ENCODE measurements around the gene EPAS1. TPM values are rescaled to one million over a fixed set of nuclear protein-coding genes. Genes with fewer than 3 reads are reported as not detected.

The EPAS1 gene
- polyA plus RNA-seq, 3 donors: 46.9 to 61.4 (median 57.9) TPM

DNA sequence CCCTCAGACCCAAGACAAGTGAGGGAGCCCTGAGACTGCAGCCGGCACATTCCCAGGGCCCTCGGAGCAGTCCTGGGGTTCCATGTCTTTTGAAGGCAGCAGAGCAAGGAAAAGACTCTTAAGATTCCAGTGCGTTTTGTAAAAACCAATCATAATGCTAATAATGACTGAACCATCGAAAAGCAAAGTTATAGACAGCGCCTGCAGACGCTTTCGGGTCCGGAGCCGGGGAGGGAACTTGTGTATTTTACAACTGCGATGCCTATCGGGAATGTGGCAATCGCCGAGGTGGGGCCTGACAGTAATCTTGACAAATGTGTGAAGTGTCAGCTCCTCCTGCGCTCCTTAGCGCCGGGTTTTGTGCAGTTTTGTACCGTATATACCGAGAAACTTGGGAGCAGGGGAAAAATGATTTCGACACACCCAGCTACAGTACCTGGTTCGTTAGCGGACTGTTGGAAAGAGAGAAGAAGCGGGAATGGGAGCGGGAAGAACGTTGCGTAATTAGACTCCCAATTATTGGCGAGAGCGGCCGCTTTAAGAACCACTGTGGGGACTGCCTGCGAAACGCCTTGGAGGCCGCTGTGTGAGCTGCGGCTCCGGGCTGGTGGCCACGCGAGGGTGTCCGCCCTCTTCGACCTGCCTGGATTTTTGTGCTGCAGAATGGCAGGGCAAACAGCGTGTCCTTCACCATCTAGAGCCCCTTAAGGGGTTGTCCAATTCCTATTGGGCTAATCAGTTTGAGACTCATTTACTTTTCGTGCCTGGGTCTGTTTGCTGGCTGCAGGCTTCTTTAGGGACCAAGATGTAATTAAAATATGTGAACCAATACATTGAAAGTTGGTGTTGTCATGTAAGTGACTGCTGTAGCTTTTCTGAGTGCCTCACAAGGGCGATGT is 2.4 kb downstream of the EPAS1 start:
- no peak for DNase-seq (ENCODE audit: low read depth in 3 of 3, low spot score in 2 of 3)

DNA sequence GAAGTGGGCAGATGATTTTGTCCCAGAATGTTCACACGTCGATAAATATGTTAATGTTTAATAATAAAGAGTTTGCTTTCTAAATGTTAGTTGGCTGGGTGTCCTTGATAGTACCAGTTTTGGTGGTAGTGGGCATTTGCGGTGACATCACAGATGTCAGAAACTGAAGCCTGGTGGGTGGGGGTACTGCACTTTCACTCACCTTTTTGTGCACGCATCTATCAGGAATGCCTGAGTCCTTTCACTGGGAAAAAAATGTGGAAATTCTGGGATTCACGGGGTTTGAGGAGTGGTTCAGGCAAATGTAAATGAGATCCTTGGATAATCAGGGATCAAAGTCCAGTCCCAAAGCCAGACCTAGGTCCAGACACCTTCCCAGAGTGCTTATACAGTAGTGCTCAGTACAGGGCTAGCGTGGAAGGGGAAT is 3.2 kb downstream of the EPAS1 start:
- no peak for DNase-seq (ENCODE audit: low read depth in 3 of 3, low spot score in 2 of 3)

DNA sequence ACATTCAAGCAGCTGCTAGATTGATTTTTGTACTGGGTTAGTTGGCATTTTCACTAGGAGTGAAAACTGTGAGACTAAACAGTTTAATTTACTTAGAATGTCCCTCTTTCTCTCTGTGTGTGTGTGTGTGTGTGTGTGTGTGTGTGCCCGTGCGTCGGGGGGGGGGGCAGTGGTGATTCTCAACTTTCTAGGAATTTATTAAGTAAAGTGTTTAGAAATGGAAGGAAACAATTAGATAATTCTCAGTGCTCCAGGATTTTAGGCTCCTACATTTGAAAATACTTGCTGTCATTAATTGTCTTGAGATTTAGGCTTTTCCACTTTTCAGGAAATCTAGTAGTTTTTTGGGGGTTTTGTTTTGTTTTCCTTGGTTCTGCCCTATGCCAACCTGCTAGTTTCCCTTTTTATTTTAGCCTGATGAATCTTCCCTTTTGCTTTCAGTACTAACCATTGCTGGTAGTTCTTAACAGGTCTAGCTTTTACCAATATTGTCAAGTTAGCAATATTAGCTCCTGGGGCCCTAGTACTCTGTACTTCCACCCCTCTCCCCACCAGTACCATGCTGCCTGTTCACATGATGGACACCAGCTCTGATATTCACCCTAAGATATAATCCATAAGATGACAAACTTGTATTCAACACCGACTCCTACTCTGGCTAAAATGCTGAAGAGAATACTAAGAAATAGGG is 4.9 kb downstream of the EPAS1 start:
- no peak for DNase-seq (ENCODE audit: low read depth in 3 of 3, low spot score in 2 of 3)

DNA sequence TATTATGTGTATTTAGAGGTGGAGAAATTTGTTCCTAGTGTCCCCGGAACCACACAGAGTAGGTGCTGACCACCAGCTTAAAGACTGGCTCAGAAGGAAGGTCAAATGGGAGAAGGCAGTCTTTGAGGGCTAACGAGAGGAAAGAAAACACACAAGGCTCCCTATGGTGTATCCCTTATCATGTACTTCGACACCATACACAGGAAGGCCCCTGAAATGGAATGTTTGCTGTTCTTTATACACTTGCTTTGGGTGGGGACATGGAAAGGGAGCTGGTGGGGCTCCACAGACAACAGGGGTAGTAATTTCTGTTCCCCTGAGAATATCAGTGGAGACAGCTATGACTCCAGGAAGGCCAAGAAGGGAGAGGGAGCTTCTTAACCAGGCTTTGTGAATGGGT is 6.0 kb downstream of the EPAS1 start:
- DNase-seq (ENCODE audit: low read depth in 3 of 3, low spot score in 2 of 3): no peak

DNA sequence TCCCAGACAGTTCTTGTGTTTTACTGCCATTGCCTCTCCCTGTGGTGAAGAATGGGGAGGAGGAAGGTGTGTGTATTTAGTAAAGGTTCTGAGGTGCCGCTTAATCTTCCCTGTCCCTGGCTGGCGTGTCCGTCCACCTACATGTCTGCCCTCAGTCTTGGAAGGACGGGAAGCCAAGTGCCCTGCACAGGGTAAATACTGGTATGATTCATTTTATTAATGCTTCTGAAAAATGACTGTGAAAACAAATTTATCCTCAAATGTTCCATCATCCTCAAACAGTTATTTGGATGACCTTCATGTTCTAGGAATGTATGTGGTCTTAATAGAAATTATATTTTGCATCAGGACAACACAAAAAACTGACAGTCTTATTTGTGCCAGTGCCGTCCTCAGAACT is 6.6 kb downstream of the EPAS1 start:
- DNase-seq (ENCODE audit: low read depth in 3 of 3, low spot score in 2 of 3): no peak

DNA sequence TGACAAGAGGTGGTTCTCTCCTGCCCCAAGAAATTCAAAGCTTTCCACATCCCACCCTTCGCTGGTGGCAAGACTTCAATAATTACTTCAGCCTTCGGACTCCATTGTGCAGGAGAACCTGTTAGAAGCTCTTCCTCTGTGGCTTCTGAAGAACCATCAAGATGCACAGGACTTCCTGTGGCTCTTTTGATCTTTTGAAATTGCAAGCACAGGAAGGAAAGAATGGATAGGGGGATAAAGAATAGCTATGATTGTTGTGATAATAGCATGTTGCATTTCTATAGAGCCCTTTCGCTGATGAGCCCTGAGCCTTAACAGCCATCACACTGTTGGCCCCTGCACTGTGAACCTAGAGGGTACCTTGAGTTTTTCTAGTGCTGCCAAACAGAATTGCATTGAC is 7.4 kb downstream of the EPAS1 start:
- no peak for DNase-seq (ENCODE audit: low read depth in 3 of 3, low spot score in 2 of 3)

DNA sequence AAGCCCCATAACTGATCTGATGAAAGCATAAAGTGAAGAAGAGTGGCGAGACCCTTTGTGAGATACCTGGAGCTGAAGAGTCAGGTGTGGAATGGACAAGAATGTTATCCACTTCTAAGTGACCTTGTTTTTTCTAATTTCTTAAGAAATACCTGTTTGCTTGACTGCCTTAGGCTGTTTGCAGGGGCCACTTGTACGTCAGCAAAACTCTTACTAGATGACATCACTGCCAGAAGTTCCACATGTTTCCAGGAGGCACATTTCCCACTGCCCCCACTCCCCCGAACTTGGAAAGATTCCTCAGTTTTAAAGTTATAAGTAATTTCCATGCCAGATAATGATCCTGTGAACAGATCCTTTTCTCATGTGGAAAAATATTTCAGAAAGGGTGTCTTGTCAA is 8.0 kb downstream of the EPAS1 start:
- no peak for DNase-seq (ENCODE audit: low read depth in 3 of 3, low spot score in 2 of 3)

DNA sequence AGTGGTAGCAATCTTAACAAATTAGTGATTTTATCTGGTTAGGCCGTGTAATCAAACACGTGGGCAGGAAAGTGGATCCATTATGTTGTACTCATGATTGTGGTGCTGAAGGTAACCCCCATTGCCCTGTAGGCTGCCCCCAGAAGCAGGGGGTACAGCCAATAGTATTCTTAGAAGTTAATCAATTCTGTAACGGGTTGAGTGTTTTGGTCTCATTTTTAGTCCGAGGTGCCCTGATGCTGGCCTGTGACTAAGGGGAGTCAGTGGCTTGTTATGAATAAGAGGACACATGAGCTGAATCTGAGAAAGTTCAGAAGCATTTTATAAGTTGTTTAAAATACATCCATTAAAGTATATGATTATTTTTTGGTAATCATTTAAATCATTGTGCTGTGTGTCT is 8.6 kb downstream of the EPAS1 start:
- DNase-seq (ENCODE audit: low read depth in 3 of 3, low spot score in 2 of 3): no peak

DNA sequence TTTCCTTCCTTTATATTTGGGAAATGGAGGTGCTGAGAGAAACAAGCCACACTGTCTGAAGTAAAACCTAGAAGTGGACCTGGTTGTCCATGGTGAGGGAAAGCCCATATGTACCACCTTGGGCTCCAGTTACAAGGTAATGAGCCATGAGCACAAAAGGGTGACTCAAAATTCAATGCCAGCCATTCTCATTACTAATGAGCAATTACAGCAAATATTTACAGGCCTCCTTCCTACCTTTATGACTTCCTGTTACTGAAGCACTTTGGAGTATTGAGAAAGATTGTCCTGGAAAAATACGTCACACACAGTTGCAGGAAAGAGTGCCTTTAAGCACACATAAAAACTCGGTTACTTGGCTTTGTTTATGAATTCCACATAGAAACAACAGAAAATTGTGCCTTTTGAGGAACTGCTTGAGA is 9.1 kb downstream of the EPAS1 start:
- DNase-seq (ENCODE audit: low read depth in 3 of 3, low spot score in 2 of 3): no peak

DNA sequence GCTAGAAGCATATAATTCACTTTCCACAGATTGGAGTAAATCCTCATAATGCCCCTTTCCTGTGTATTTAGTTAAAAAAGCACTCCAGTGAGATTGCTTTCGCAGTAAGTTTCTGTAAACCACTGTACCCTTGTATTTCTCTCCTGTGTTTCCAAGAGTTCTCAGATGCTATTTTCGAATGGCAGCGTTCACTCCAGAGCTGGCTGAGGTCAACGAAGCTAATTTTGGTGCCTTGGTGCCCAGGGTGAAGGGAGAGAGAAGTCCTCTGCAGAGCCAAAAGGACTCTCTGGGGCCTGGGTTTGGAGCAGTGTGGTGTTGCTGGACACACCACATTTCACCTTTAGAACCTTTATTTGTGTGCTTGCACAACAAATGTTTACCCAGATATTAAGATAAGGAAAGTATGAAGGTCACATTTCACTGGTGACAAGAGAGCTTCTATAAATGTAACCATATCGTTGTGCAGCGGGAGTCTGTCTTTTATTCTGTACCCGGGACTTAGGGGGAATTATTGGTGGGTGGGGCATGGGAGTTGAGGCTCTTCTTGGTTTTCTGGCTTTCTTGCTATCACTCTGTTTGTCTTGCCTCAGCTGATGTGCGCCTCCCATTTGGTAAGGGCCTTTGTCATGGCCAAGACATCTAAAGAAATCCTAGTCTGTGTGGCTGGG is 9.9 kb downstream of the EPAS1 start:
- no peak for DNase-seq (ENCODE audit: low read depth in 3 of 3, low spot score in 2 of 3)

DNA sequence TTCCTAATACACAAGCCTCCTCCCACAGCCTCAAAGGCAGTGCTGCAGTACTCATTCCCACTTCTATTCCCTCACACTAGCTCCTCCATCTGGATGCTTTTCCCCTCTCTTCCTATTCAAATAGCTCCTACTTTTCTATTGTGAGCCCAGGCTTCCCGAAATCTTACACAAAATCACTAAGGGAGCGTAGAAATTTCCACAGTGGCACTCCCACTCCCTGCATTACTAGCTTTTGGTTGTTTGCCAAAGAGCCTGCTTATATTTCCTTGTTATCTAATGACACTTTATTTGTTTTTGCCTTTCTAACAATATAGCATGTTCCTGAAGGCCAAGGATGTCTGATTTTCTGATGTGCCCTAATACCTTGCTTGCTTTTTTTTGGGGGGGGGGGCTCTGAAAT is 10.9 kb downstream of the EPAS1 start:
- DNase-seq (ENCODE audit: low read depth in 3 of 3, low spot score in 2 of 3): no peak

DNA sequence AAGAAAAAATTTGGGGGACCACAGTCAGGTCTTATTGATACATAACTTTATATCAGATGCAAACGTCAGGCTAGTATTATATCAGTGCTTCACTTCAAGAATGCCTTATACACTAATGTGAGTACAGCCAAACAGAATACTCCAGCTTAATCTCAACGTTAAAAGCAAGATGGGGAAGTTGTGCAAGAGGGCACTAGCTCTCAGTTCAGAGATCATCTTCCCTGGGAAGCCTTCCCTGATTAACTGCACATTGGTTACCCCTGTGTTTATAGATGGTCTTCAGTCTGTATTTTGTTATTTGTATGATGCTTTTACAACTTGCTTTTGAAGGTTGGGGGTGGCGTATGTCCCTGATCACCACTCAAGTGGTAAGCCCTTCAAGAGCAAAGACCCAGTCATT is 11.4 kb downstream of the EPAS1 start:
- DNase-seq (ENCODE audit: low read depth in 3 of 3, low spot score in 2 of 3): no peak

DNA sequence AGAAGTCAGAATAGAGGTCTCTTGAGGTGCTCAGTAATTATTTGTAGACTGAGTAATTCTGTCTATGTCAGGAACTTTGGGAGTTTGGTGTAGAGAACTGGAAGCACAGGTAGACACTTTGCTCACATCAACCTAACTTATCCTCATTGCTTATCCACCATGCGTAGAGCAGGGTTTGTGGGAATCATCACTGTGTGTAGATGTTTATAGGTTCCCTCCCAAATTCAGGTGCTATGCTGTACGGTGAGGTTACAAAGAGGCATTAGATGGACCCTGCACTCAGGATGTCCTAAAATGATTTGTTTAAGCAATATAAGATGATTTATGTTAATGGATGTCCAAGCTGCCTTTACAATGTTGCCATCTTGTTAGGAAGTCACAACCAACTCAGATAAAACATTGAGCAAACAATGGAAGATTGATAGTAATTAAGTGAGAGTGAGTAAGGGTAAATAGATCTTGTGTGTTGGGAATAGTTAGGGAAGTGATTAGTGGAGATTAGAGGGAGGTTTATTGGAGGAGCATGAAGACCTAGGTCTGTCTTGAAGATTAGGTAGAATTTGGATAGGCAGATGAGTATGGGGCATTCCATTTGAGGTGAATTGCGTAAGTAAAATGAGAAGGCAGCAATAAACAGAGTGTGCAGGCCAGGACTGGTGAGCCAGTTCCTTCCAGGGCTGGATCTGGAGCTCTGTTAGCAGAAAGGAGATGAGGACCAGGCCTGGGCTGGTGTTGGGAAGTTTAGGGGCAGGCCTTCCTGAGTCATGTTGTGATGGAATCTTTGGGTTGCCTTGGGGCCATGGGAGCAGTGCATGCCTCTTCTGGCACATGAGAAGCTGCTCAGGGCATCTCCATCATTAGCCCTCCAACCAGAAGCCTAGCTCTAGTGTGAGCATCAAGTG is 12.1 kb downstream of the EPAS1 start:
- DNase-seq (ENCODE audit: low read depth in 3 of 3, low spot score in 2 of 3): no peak

DNA sequence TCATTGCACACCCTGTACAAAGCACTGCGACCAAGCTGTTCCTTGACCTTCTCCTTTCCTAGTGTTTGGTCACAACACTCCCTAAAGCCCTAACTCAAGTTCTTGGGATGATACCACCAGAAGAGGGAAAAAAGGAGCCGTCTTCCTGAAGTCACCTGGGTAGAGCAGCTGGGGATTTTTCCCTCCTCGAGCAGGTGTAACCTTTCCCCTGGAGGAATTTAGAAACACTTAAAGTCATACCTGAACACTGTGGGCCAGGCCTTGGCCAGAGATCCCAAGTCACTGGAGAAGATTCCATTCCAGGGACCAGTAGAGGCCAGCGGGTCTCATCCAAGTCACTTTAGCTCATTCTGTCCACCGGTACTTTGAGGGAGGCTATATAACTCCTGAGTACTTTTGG is 13.2 kb downstream of the EPAS1 start:
- no peak for DNase-seq (ENCODE audit: low read depth in 3 of 3, low spot score in 2 of 3)

DNA sequence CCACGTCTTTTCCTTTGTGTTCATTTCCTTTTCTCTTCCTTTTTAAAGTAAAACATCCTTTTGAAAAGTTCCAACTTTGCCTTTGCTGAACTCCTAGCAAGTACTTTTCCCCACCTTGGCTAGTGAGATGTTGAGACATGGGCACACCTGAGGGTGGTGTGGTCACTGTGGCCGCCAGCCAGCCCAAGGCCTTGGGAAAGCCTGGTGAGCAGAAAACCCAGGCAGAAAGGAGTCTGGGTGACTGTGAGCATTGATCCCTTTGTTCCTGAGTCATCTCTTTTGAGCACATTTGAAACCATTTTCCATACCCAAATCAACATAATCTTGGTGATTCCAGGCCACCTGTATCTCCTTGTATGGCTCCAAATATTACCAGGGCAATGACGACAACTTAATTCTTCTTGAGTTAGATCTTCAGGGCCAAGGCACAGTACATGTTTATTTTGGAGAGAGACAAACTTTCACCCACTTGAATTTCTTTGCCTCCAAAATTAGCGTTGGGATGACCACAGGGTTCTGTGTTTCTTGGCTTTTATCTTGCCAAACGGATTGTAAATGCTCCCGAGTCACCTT is 14.5 kb downstream of the EPAS1 start:
- no peak for DNase-seq (ENCODE audit: low read depth in 3 of 3, low spot score in 2 of 3)

DNA sequence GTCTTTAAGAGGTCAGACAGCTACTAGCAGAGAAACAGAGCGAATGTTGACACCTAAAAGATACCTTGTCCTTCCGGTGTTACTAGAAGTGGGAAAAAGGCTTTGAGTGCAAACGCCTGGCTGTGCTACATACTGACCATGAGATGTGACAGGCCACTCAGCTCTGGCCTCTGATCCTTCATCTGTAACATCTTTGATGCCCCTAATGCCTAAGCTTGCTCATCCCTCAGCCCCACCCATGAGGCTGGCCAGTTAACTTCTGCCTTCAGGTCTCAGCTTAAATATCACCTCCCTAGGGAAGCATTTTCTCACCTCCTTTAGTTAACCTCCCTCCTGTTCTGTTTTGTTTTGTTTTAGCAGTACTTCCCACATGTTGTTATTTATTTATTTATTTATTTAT is 15.9 kb downstream of the EPAS1 start:
- no peak for DNase-seq (ENCODE audit: low read depth in 3 of 3, low spot score in 2 of 3)

DNA sequence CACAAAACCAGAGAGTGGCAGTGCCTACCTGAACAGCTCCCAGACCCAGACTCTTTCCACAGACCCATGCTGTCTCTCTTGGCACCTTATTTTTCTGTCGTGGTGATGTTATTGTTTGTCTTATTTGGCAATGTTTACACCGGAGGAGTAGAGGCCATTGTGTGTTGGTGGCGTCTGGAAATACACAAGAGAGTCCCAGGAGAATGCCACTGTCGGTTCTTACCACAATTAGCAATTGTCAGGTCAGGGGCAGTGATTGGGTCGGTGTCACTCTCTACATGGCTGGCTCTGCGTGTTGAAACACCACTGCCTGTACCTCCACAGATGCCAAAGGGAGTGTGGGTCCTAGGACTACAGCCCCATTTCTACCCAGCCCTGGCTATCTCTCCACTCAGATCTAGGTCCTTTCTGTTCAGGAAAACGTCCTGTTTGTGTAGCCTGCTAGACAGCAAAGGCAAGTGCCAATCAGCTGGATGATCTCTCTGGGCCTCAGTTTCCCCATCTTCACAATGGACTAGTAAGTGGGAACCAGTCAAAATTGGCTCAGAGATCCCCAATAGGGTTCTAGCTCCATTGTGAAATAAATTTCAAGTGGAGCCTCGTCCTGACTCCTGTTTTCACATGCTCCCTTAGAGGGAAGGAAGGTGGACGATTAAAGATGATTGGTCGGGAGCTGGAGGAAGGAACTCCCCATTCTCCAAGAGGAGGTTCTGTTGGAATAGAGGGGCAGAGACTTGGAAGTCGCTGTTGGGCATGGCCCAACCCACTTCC is 17.0 kb downstream of the EPAS1 start:
- no peak for DNase-seq (ENCODE audit: low read depth in 3 of 3, low spot score in 2 of 3)

DNA sequence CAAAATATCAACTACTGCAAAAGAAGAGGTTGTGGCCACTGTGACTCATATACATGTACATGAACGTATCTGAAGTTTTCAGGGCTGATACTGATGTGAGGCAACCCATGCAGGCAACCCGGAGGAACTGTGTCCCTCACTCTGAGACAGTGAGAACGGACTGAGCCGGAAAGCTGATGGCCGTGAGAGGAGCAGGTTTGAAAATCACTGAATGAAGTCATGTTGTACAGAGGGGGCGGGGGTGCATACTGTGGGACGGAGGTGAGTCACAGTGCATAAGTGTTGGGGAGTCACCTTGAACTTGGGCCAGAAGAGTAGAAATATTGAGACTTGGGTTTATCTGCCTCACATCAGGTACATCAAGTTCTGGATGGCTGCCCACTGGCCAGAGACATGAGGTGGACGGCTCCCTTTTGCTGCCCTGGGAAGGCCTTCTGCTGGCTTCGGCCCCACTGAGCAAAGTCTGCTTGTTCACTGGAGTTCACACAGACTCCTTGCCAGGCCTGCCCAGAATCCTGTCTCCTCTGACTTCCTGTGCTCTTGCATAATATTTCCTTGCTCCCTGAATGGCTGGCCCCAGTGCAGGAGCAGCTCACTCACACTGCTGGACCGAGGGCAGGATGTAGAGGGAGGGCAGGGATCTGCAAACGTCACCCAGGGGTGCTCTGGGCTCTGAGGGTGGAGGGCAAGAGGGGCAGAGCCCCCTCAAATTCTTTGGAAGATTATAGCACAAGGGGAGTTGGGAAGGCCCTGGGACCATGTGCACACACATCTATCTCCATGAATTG is 18.1 kb downstream of the EPAS1 start:
- no peak for DNase-seq (ENCODE audit: low read depth in 3 of 3, low spot score in 2 of 3)

DNA sequence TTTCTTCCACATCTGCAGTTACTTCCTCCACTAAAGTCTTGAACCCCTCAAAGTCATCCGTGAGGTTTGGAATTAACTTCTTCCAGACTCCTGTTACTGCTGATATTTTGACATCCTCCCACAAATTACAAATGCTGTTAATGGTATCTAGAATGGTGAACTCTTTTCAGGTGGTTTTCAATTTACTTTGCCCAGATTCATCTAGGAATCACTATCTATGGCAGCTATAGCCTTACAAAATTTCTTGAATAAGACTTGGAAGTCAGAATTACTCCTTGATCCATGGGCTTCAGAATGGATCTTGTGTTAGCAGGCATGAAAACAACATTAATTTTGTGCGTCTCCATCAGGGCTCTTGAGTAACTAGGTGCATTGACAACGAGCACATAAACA is 19.9 kb downstream of the EPAS1 start:
- DNase-seq (ENCODE audit: low read depth in 3 of 3, low spot score in 2 of 3): no peak

All from right renal cortex interstitium (tissue), 3 donors.